KOPT-K1 (cell line): ENCODE results near the gene ARHGAP4.

Source experiments
- H3K27ac ChIP-seq: fragments of 200-600 bp; sonication (generic); 2 replicates; pipeline ENCODE4 v1.5.1; 2016; ENCODE audit warnings: antibody characterized with exemption, mild to moderate bottlenecking, low read depth, low read length; ENCODE audit not compliant: poor library complexity, severe bottlenecking
- H3K36me3 ChIP-seq: fragments of 200-600 bp; sonication (generic); 2 replicates; pipeline ENCODE4 v1.5.1; 2017; ENCODE audit warnings: antibody characterized with exemption, mild to moderate bottlenecking, low read length, moderate library complexity; ENCODE audit not compliant: insufficient read depth
- H3K9me3 ChIP-seq: fragments of 200-600 bp; sonication (generic); 2 replicates; pipeline ENCODE4 v1.5.1; 2017; ENCODE audit warnings: antibody characterized with exemption, low read length, mild to moderate bottlenecking; ENCODE audit not compliant: insufficient read depth, poor library complexity, severe bottlenecking

ARHGAP4 gene

GRCh38 chrX:153928846-153929245 is 2.8 kb upstream of the ARHGAP4 start:
- H3K36me3 ChIP-seq: peaks cover 40% of the 10 kb centered on the region
- H3K9me3 ChIP-seq: no peaks in the 10 kb centered on the region
- H3K27ac ChIP-seq: peak overlapping the region; percentile 84

GRCh38 chrX:153927922-153928760 is 2.1 kb upstream of the ARHGAP4 start:
- peak overlapping the region; percentile 100 for H3K27ac ChIP-seq
- no peaks in the 10 kb centered on the region for H3K9me3 ChIP-seq
- H3K36me3 ChIP-seq: peaks cover 38% of the 10 kb centered on the region

- H3K27ac ChIP-seq: peak overlapping the region; percentile 100
- peaks cover 32% of the 10 kb centered on the region for H3K36me3 ChIP-seq
Measured at GRCh38 chrX:153927672-153927921, 1.5 kb upstream of the ARHGAP4 start.

GRCh38 chrX:153926858-153927671 is 1.0 kb upstream of the ARHGAP4 start:
- peak overlapping the region; percentile 100 for H3K27ac ChIP-seq
- H3K36me3 ChIP-seq: peaks cover 27% of the 10 kb centered on the region
- no peaks in the 10 kb centered on the region for H3K9me3 ChIP-seq

More at GRCh38 chrX:153927672-153927921, 1.5 kb upstream of the ARHGAP4 start:
- no peaks in the 10 kb centered on the region for H3K9me3 ChIP-seq

GRCh38 chrX:153926552-153926857 is 441 bp upstream of the ARHGAP4 start:
- peaks cover 24% of the 10 kb centered on the region for H3K36me3 ChIP-seq
- H3K9me3 ChIP-seq: no peaks in the 10 kb centered on the region
- peak overlapping the region; percentile 100 for H3K27ac ChIP-seq

GRCh38 chrX:153925387-153925738 is 701 bp downstream of the ARHGAP4 start:
- Histone ChIP-seq H3K9me3 (no peaks in the 10 kb centered on the region), H3K27ac (peak overlapping the region; percentile 100), H3K36me3 (peaks cover 26% of the 10 kb centered on the region)

- Histone ChIP-seq H3K9me3 (no peaks in the 10 kb centered on the region), H3K27ac (peak overlapping the region; percentile 100), H3K36me3 (peaks cover 26% of the 10 kb centered on the region)
Measured at GRCh38 chrX:153924149-153924861, 1.8 kb downstream of the ARHGAP4 start.

GRCh38 chrX:153922932-153923857 is 2.9 kb downstream of the ARHGAP4 start:
- peaks cover 35% of the 10 kb centered on the region for H3K36me3 ChIP-seq
- no peaks in the 10 kb centered on the region for H3K9me3 ChIP-seq
- H3K27ac ChIP-seq: peak overlapping the region; percentile 100

GRCh38 chrX:153921511-153922446 is 4.3 kb downstream of the ARHGAP4 start:
- Histone ChIP-seq H3K27ac (peak overlapping the region; percentile 100), H3K36me3 (peaks cover 45% of the 10 kb centered on the region), H3K9me3 (no peaks in the 10 kb centered on the region)

- Histone ChIP-seq H3K9me3 (no peaks in the 10 kb centered on the region), H3K36me3 (peaks cover 52% of the 10 kb centered on the region), H3K27ac (peak overlapping the region; percentile 100)
Measured at GRCh38 chrX:153921070-153921469, 5.0 kb downstream of the ARHGAP4 start.

GRCh38 chrX:153920546-153920945 is 5.5 kb downstream of the ARHGAP4 start:
- Histone ChIP-seq H3K27ac (peak overlapping the region; percentile 100), H3K9me3 (no peaks in the 10 kb centered on the region), H3K36me3 (peaks cover 57% of the 10 kb centered on the region)

GRCh38 chrX:153919281-153919680 is 6.8 kb downstream of the ARHGAP4 start:
- no peaks in the 10 kb centered on the region for H3K9me3 ChIP-seq
- H3K27ac ChIP-seq: no peak overlapping the region
- H3K36me3 ChIP-seq: peaks cover 69% of the 10 kb centered on the region

GRCh38 chrX:153917869-153918268 is 8.2 kb downstream of the ARHGAP4 start:
- Histone ChIP-seq H3K9me3 (no peaks in the 10 kb centered on the region), H3K27ac (no peak overlapping the region), H3K36me3 (peaks cover 83% of the 10 kb centered on the region)

- H3K9me3 ChIP-seq: no peaks in the 10 kb centered on the region
- peaks cover 89% of the 10 kb centered on the region for H3K36me3 ChIP-seq
- no peak overlapping the region for H3K27ac ChIP-seq
Measured at GRCh38 chrX:153913701-153914100, 12.4 kb downstream of the ARHGAP4 start.
